NCI-H524 treated with DMSO at 0.1 percent for 48 hours (cell line): ENCODE data around the gene PLEKHD1.
A peak's percentile ranks its signal among the peaks of the same experiment; 100 is the strongest.

Experiments
- DNase-seq: peaks from one replicate; lab custom pipeline; 2025; lab: John Stamatoyannopoulos, UW

The PLEKHD1 gene

DNA sequence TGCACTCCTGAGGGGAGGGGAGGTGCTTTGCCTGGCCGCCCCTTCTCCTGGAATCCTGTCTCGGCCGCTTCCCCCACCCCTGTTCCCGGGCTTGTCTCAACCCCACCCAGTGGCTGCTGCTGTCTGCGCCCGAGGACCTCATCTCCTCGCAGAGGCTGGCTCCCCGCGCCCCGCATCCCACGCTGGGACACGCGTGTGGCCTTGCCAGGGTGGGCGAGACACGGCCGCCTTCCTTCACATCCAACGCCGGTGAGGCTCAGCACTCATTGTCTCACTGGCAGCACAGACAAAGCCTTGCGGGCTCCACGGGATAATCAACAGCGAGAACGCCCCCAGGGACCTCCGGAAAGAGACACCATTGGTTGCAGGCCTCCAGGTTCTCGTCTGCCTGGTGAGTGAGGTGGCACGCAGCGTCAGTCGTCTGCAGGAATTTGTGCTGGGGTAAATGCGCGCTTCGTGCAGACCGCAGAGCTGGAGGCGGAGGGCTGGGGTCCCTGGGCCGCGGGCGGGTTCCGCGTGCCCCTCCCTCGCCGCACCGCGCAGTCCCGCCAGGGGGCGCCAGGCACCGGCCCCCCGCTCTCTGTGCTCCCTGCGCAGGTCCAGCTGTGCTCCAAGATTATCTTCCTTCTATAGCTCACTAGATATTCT is 63.3 kb downstream of the PLEKHD1 start:
- no peak for DNase-seq

DNA sequence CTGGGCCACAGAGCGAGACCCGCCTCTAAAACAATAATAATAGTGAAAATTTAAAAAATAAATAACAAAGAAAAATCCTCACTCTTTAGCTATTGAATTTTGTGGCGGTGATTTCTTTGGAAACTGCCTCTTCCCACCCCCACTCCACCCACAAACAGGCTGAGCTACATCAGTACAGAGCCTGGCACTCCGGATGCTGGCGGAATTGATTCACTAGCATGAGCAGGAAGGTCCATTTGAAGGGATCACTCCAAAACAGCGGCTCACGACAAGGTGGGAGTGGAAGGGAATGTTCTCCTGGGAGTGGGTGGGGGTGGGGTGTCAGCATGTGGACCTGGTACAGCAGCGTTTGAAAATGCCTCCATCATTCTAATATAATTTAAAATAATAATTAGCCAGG is 64.0 kb downstream of the PLEKHD1 start:
- DNase-seq, result no peak

- DNase-seq, result no peak
These were observed 67.0 kb downstream of the PLEKHD1 start for GRCh38 chr14:69551511-69551910.

- DNase-seq, result no peak
These were observed 68.7 kb downstream of the PLEKHD1 start for GRCh38 chr14:69553252-69553651.

DNA sequence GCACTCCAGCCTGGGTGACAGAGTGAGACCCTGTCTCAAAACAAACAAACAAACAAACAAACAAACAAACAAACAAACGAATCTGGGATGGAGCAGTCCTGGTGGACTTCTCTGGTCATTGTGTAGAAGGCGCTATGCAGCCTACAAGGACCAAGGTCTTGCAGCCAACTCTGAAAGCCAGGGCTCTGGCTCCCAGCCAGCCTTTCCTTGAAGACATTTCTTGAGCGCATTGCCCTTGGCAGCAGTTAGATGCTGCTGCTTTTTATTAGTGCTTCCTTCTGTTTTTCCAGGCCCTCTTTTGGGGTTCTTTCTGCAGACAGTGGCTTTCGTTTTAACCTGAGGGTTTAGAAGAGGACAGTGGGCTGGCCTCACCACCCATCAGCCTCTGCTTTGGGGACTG is 70.0 kb downstream of the PLEKHD1 start:
- DNase-seq, result no peak

DNA sequence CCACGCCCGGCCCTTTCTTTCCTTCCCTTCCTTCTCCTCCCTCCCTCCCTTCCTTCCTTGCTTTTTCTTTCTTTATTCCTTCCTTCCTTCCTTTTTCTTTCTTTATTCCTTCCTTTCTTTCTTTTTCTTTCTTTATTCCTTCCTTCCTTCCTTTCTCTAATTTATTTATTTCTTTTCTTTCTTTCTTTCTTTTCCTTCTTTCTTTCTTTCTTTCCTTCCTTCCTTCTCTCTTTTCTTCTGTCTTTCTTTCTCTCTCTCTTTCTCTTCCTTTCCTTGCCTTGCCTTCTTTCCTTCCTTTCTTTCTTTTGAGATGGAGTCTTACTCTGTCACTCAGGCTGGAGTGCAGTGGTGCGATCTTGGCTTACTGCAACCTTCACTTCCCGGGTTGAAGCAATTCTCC is 74.2 kb downstream of the PLEKHD1 start:
- DNase-seq, result no peak

DNA sequence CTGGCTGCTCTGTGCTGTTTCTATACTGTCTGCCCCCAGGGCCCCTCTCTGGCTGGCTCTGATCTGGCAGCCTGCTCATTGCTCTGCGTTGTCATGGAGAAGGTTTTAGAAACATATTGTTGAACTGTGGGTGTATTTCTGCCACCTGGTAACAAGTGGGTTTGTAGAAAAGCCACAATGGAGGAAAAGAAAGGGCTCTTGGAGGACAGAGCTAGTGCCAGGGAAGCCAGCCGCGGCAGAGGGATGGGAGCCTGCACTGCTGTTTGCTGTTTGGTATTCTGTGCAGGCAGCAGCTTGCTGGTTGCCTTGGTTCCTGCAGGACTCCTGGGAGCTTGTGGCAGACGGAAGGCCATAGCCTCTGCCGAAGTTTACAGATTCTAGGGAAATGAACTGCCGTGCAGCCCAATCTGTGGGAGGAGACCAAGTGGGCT is 75.1 kb downstream of the PLEKHD1 start:
- peak; percentile 86 for DNase-seq

GRCh38 chr14:69560826-69561225 is 76.3 kb downstream of the PLEKHD1 start:
- no peak for DNase-seq

DNA sequence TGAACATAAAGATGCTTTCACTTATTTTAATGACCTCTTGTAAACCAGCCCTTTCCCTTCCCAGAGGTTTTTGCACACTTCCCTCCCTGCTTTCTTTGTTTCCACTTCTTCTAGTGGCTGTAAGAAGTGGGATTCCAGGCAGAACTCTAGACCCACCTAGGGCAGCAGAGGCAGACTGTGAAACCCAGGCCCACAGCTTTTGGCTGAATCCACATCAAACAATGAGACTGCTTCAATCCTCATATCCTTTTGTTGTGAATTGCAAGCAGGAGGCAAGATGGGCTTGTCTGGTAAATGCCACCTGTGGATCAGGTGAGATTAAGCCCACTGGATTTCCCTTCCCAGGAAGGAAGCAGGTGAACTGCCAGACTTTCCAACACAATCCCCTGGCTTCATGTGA is 77.4 kb downstream of the PLEKHD1 start:
- DNase-seq, result no peak

DNA sequence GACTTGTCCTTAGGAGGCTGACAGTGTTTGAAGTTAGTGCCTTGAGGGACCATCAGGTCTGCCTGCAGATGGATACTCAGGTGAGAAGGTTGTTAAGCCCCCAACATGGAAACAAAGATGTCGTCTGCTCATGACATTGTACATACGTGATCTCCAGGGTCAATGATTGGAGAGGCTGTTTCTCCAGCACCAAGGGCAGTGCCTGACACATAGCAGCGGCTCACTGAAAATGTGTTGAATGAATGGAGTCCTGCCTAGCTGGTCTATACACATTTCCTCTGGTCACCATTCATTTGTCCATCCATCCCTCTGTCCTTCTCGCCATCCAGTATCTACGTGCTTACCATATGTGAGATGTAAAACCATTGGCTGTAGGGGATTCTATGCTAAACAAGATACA is 83.0 kb downstream of the PLEKHD1 start:
- no peak for DNase-seq

DNA sequence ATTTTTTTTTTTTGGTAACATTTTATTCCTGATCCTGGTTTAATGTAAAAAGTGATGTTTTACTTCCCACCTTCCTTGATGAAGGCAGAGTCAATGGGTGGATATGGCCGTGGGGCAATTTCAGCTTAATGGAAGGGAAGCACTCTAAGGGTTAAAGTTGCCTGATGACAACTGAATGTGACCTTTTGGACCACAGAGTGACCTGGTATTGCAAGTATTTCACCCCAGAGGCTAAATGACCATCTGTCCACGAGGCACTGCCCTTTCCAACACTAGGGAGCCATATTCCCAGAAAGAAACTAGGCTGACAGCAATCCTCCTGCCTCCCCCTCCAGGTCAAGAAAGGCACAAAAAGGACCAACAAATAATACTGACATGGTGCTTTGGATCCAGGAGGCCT is 85.3 kb downstream of the PLEKHD1 start:
- DNase-seq, result no peak

DNA sequence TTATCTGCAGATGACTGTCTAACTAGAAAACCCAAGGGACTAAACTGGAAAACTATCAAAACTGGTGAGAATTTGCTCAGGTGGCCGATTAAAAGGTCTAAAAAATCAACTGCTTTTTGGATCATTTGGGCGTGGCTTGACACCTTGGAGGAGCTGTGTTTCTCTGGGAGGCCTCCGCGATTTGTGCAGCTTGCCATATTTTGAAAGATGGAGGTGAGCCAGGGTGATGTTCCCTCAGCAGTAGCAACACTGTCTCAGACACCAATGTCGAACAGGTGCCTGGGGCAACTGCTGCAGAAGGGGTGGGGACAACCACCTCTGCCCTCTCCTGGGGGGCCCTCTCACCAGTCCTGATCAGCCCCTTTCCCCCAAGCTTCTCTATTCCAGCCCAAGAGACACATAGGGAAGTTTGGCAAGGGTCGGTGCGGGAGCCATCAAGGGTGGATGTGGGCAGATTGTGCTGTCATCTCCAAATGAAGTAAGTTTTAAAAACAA is 86.4 kb downstream of the PLEKHD1 start:
- DNase-seq, result no peak

GRCh38 chr14:69571449-69572029 is 87.0 kb downstream of the PLEKHD1 start:
- no peak for DNase-seq

GRCh38 chr14:69572030-69572840 is 87.7 kb downstream of the PLEKHD1 start:
- no peak for DNase-seq

DNA sequence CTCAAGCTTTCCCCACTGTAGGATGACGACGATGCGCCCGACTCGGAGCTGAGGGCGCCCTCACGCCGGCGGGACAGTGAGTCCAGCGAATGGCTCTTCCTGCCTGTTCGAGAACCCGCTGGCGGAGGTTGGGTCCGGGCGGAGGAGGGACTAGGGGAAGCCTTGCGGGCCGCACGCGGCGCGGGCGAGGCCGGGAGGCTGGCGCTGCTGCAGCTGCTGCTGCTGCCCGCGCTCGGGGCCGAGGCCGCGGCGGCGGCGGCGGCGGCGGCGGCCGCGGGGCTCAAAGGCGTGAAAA is 88.3 kb downstream of the PLEKHD1 start:
- no peak for DNase-seq

GRCh38 chr14:69573205-69573830 is 88.8 kb downstream of the PLEKHD1 start:
- peak; percentile 86 for DNase-seq

- peak; percentile 86 for DNase-seq
These were observed 89.3 kb downstream of the PLEKHD1 start for GRCh38 chr14:69573831-69574262.

DNA sequence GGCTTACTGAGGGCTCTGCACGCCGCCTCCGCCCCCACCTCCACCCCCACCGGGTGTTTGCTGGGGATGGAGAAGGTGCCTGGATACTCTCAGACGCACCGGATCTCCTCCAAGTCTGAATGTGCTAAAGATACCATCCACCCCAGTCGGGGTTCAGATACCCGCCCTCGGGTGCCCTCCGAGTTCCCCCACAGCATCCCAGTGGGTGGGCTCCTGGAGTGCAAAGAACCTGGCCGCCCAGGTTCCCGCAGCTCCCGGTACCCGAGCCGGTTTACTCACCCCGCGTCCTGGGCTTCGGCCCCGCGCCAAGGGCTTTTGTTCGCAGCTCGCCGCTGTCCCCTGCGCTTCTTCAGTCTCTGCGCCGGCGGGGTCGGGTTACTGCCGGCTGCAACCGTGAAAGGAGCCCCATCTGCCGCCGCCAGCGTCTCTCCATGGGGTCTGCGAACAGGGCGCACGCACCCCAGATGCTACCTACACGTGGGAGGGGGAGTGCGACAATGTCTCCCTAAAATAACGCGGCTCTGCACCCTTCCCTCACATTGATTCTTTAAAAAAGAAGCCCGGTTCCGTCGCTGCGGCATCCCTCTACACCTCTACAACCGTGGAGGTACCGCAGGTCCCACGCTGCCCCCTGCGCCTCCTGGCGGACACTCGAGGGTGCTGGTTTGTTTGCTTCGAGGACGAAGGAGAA is 89.9 kb downstream of the PLEKHD1 start, which contains the start of gene CCDC177:
TSS of gene CCDC177 (minus strand) at position 609 of the 691 bp plus-strand sequence. CDS start 1,249 bp downstream, outside the sequence.
- DNase-seq, result peak; percentile 83

GRCh38 chr14:69574954-69575295 is 90.4 kb downstream of the PLEKHD1 start:
- DNase-seq, result no peak

- no peak for DNase-seq
These were observed 94.9 kb downstream of the PLEKHD1 start for GRCh38 chr14:69579476-69579875.

DNA sequence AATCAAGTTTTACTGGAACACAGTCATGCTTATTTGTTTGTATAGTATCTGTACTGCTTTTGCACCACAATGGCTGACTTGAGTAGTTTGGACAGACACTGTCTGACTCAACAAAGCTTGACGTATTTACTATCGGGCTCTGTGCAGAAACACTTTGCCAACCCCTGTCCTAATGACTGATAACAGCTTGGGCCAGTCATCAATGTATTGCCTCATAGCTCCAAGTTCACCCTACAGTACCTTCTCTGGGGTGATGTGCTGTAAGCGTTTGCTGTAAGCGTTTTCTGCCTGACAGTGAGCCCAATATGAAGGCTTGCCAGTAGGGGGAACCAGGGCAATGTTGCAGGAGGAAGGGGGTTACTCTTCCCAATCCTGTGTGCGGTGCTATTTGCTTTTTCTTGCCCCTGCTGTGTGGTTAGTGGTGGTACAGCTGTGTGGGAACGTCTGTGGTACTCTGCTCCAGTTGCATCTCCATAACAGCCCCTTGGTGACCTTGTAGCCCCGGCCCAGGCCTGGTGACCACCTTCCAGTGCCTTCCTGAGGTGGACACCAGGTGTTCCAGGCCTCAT is 95.6 kb downstream of the PLEKHD1 start:
- peak; percentile 81 for DNase-seq
